Pulmonary artery endothelial cell (primary cell): ENCODE measurements around the gene ASIC2. TPM values are rescaled to one million over a fixed set of nuclear protein-coding genes. Genes with fewer than 3 reads are reported as not detected.

Experiments used
- DNase-seq: peaks from one replicate; pipeline ENCODE4 v3.0.0-alpha.2; 2011; ENCODE audit warnings: low read depth, low spot score
- total RNA-seq: library from RNA; depleted of rRNA; stranded (reverse); fragments of >200 nt; gene quantifications from 2 replicates; pipeline ENCODE4 v1.2.3, GENCODE V29; 2014

The ASIC2 gene
- total RNA-seq, 1 donor from 2014 or later = under 0.01 TPM

GRCh38 chr17:33288954-33289353 lies 4.1 kb downstream of the ASIC2 start:
- DNase-seq = no peak

- no peak for DNase-seq
Measured at GRCh38 chr17:33287096-33287725, 5.9 kb downstream of the ASIC2 start.

- no peak for DNase-seq
Measured at GRCh38 chr17:33285413-33285812, 7.7 kb downstream of the ASIC2 start.

- peak; percentile 53 for DNase-seq
Measured at GRCh38 chr17:33284022-33284421, 9.1 kb downstream of the ASIC2 start.

GRCh38 chr17:33280162-33280943 lies 12.7 kb downstream of the ASIC2 start:
- DNase-seq = no peak

GRCh38 chr17:33277436-33278100 lies 15.5 kb downstream of the ASIC2 start:
- DNase-seq = no peak

GRCh38 chr17:33273743-33274410 lies 19.2 kb downstream of the ASIC2 start:
- no peak for DNase-seq

GRCh38 chr17:33273271-33273670 lies 19.8 kb downstream of the ASIC2 start:
- DNase-seq = no peak

- no peak for DNase-seq
Measured at GRCh38 chr17:33272438-33272837, 20.7 kb downstream of the ASIC2 start.

- no peak for DNase-seq
Measured at GRCh38 chr17:33269337-33270060, 23.6 kb downstream of the ASIC2 start.

GRCh38 chr17:33267851-33268548 lies 25.1 kb downstream of the ASIC2 start:
- no peak for DNase-seq

- DNase-seq = no peak
Measured at GRCh38 chr17:33267271-33267790, 25.8 kb downstream of the ASIC2 start.

GRCh38 chr17:33266611-33267010 lies 26.5 kb downstream of the ASIC2 start:
- no peak for DNase-seq

GRCh38 chr17:33266116-33266515 lies 27.0 kb downstream of the ASIC2 start:
- DNase-seq = no peak

GRCh38 chr17:33263396-33263795 lies 29.7 kb downstream of the ASIC2 start:
- DNase-seq = no peak

- no peak for DNase-seq
Measured at GRCh38 chr17:33262266-33263123, 30.6 kb downstream of the ASIC2 start.

GRCh38 chr17:33261820-33262219 lies 31.3 kb downstream of the ASIC2 start:
- DNase-seq = no peak

GRCh38 chr17:33260638-33261037 lies 32.5 kb downstream of the ASIC2 start:
- DNase-seq = no peak

- DNase-seq = no peak
Measured at GRCh38 chr17:33258296-33258695, 34.8 kb downstream of the ASIC2 start.
